22Rv1 (cell line): Measurements from ENCODE around the gene PIK3R5.

ENCODE experiments used
- CTCF ChIP-seq: fragments of 450-650 bp; IDR thresholded peaks from 2 replicates; pipeline ENCODE4 v1.5.1; 2017; ENCODE audit warnings: mild to moderate bottlenecking
- ZFX ChIP-seq: fragments of 450-650 bp; IDR thresholded peaks from 2 replicates; pipeline ENCODE4 v1.6.1; 2017; ENCODE audit warnings: antibody characterized with exemption, borderline replicate concordance

GRCh38 chr17:8969901-8970300, 4.4 kb upstream of the PIK3R5 start:
- no peak for TF ChIP-seq CTCF
- no peak for TF ChIP-seq ZFX
